Vagina (tissue), 2 donors: ENCODE data around the gene OPALIN. TPM values are rescaled to one million over a fixed set of nuclear protein-coding genes. Genes with fewer than 3 reads are reported as not detected.

Experiments used
- DNase-seq, 2 donors: peaks; one replicate each; pipeline ENCODE4 v3.0.0-alpha.2; 2017; ENCODE audit errors: extremely low spot score in 2 of 2
- H3K27ac ChIP-seq: fragments of 200-600 bp; sonication (generic); one replicate; pipeline ENCODE4 v1.5.1; 2019
- H3K27me3 ChIP-seq: fragments of 200-600 bp; sonication (generic); one replicate; pipeline ENCODE4 v1.5.1; 2019
- H3K36me3 ChIP-seq, 2 donors: fragments of 200-600 bp; sonication (generic); one replicate each; pipeline ENCODE4 v1.5.1; 2017 to 2019
- H3K4me1 ChIP-seq: fragments of 200-600 bp; sonication (generic); one replicate; pipeline ENCODE4 v1.5.1; 2019
- H3K4me3 ChIP-seq, 2 donors: fragments of 200-600 bp; sonication (generic); 1 replicate in 1 of 2; 2 replicates in 1 of 2; pipeline ENCODE4 v1.5.1; 2016 to 2019
- H3K9me3 ChIP-seq: fragments of 200-600 bp; sonication (generic); one replicate; pipeline ENCODE4 v1.5.1; 2019
- CTCF ChIP-seq, 3 experiments: fragments of 450-650 bp in 2 of 3; fragments of 200-600 bp in 1 of 3; sonication (generic) in 1 of 3; IDR thresholded peaks; one replicate each; pipeline ENCODE4 v1.5.1; 2017 to 2019; ENCODE audit warnings: antibody characterized with exemption in 3 of 3, mild to moderate bottlenecking in 2 of 3, moderate library complexity in 2 of 3
- POLR2A ChIP-seq, 2 donors: fragments of 450-650 bp; IDR thresholded peaks; one replicate each; pipeline ENCODE4 v1.6.1; 2017; ENCODE audit warnings: antibody characterized with exemption in 2 of 2, mild to moderate bottlenecking in 2 of 2, moderate library complexity in 2 of 2
- POLR2AphosphoS5 ChIP-seq, 2 donors: sonication (generic); formaldehyde crosslinking; IDR thresholded peaks; one replicate each; pipeline ENCODE4 v1.9.0; 2017; ENCODE audit warnings: antibody characterized with exemption in 2 of 2, mild to moderate bottlenecking in 2 of 2, low read depth in 1 of 2; ENCODE audit not compliant: insufficient read depth in 1 of 2
- intact Hi-C: fragments of 100-400 bp; cut with DNase I; formaldehyde crosslinking; loops from one replicate; pipeline ENCODE4 v1.15.1; 2023
- total RNA-seq: library from RNA; depleted of rRNA; stranded (reverse); fragments of >200 nt; gene quantifications from one replicate; pipeline ENCODE4 v1.2.3, GENCODE V29; 2016

Gene OPALIN
- total RNA-seq, 1 donor from 2014 or later = not detected

DNA sequence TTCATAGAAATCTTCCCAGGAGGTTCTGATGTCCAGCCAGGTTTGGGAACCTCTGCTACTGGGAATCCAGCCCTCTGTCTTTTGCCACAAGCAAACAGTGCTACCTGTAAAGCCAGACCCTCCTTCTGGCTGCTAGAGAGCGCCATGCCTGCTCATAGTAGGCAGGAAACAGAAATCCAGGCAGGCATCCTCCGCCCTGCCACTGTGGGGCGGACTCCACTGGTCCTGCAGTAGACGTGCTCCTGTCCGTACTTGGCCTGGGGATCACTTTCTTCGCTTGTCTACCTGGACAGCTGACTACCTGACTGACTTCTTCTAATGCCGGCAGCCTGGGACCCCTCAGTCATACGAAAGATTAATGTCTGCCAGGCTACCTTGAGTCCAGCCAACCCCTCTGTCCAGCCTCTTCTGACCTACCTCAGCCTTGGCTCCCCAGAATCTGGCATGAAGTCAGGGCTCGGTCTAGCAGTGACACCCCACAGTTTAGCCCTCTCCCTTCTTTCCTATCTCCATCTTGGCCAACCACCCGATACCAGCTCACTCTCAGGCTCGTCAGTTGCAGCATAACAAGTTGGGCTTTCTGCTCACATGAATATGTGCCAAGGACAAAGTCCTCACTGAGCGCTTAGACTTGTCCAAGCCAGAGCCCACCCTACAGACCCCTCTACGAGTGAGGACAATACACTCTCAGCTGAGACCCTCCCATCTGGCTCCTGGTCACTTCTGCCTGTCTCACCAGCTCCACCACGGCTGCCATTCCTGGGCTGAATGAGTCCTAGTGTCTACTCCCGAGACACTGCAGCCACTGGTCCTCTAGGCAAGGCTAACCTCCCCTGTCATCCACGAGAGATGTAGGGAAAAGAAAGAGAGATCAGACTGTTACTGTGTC lies 43.9 kb upstream of the OPALIN start:
- Histone ChIP-seq H3K27ac (no peak overlapping the region), H3K36me3 (no peaks in the 10 kb centered on the region), H3K4me1 (no peaks in the 10 kb centered on the region), H3K9me3 (no peaks in the 10 kb centered on the region), H3K27me3 (no peaks in the 10 kb centered on the region), H3K4me3 (no peak overlapping the region)
- TF ChIP-seq CTCF (IDR thresholded peaks at IDR 0.05) (no peak), POLR2AphosphoS5 (IDR thresholded peaks at IDR 0.05; ENCODE audit: insufficient read depth in 1 of 2, low read depth in 1 of 2) (no peak), POLR2A (IDR thresholded peaks at IDR 0.05) (no peak)
- DNase-seq = no peak
- intact Hi-C loops = no loop called here

DNA sequence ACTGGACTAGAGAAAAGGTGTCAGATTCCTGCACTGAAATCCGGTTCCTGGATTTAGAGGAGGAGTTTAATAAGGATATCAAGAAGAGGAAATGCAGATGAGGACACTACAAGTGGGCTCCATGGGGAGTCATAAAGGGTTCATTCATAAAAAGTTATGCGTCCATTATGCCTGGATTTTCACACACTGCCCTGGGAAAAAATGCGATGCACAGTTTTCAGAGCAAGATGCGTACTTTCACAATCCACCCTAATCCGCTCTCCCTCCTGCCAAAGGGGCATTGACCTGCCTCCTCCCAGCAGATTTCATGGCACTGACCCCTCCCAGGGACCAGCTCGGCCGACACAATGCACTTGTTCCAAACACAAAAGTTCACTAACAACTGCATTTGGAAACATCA lies 42.2 kb upstream of the OPALIN start:
- H3K4me1 ChIP-seq = no peaks in the 10 kb centered on the region
- no peaks in the 10 kb centered on the region for H3K36me3 ChIP-seq
- DNase-seq = no peak
- H3K9me3 ChIP-seq = no peaks in the 10 kb centered on the region
- H3K27me3 ChIP-seq = no peaks in the 10 kb centered on the region
- no peak overlapping the region for H3K27ac ChIP-seq
- no peak overlapping the region for H3K4me3 ChIP-seq
- TF ChIP-seq CTCF (IDR thresholded peaks at IDR 0.05) = no peak
- TF ChIP-seq POLR2A (IDR thresholded peaks at IDR 0.05) = no peak
- intact Hi-C loops = no loop called here

GRCh38 chr10:96400465-96400864 lies 41.7 kb upstream of the OPALIN start:
- H3K4me3 ChIP-seq = no peak overlapping the region
- no peak for TF ChIP-seq CTCF (IDR thresholded peaks at IDR 0.05)
- TF ChIP-seq POLR2AphosphoS5 (IDR thresholded peaks at IDR 0.05; ENCODE audit: insufficient read depth in 1 of 2, low read depth in 1 of 2) = no peak
- TF ChIP-seq POLR2A (IDR thresholded peaks at IDR 0.05) = no peak
- H3K27ac ChIP-seq = no peak overlapping the region
- no peaks in the 10 kb centered on the region for H3K27me3 ChIP-seq
- no peak for DNase-seq
- intact Hi-C loops = no loop called here
- no peaks in the 10 kb centered on the region for H3K9me3 ChIP-seq
- no peaks in the 10 kb centered on the region for H3K4me1 ChIP-seq
- H3K36me3 ChIP-seq = no peaks in the 10 kb centered on the region

- H3K36me3 ChIP-seq = no peaks in the 10 kb centered on the region
- no peaks in the 10 kb centered on the region for H3K27me3 ChIP-seq
- no peak overlapping the region for H3K4me3 ChIP-seq
- no peak for DNase-seq
- no peaks in the 10 kb centered on the region for H3K9me3 ChIP-seq
- no peaks in the 10 kb centered on the region for H3K4me1 ChIP-seq
- intact Hi-C loops = no loop called here
- TF ChIP-seq POLR2A (IDR thresholded peaks at IDR 0.05) = no peak
- no peak for TF ChIP-seq CTCF (IDR thresholded peaks at IDR 0.05)
- TF ChIP-seq POLR2AphosphoS5 (IDR thresholded peaks at IDR 0.05; ENCODE audit: insufficient read depth in 1 of 2, low read depth in 1 of 2) = no peak
- no peak overlapping the region for H3K27ac ChIP-seq
These were observed 39.1 kb upstream of the OPALIN start for GRCh38 chr10:96397902-96398301.
